Heart right ventricle (tissue), 16 donors: ENCODE measurements around the gene DCP2. TPM values are rescaled to one million over a fixed set of nuclear protein-coding genes. Genes with fewer than 3 reads are reported as not detected.
A peak's percentile ranks its signal among the peaks of the same experiment; 100 is the strongest.

Experiments used
- ATAC-seq, 8 donors: fragments of 200-7000 bp; cut with Tn5 transposase; one replicate each; pipeline ENCODE4 v1.9.1; 2020; ENCODE audit warnings: mild to moderate bottlenecking in 8 of 8, moderate library complexity in 8 of 8, moderate number of reproducible peaks in 1 of 8
- DNase-seq, 2 donors: peaks; one replicate each; pipeline ENCODE4 v3.0.0-alpha.2; 2020
- H3K27ac ChIP-seq, 10 donors: fragments of 200-600 bp; sonication (generic) in 2 of 10; one replicate each; pipeline versions ENCODE4 v1.5.0 to v1.8.0; 2020 to 2022; ENCODE audit warnings: mild to moderate bottlenecking in 3 of 10
- H3K27me3 ChIP-seq, 7 donors: fragments of 200-600 bp; one replicate each; pipeline ENCODE4 v1.8.0; 2021 to 2022; ENCODE audit warnings: mild to moderate bottlenecking in 2 of 7
- H3K36me3 ChIP-seq, 9 donors: fragments of 200-600 bp; sonication (generic) in 1 of 9; one replicate each; pipeline versions ENCODE4 v1.5.0 to v1.8.0; 2020 to 2022; ENCODE audit warnings: mild to moderate bottlenecking in 2 of 9
- H3K4me1 ChIP-seq, 9 donors: fragments of 200-600 bp; sonication (generic) in 1 of 9; one replicate each; pipeline versions ENCODE4 v1.5.0 to v1.8.0; 2020 to 2022; ENCODE audit warnings: mild to moderate bottlenecking in 4 of 9
- H3K4me3 ChIP-seq, 10 donors: fragments of 200-600 bp; sonication (generic) in 2 of 10; one replicate each; pipeline versions ENCODE4 v1.5.0 to v1.8.0; 2020 to 2022; ENCODE audit warnings: mild to moderate bottlenecking in 7 of 10, moderate library complexity in 2 of 10
- H3K9me3 ChIP-seq, 11 donors: fragments of 200-600 bp in 10 of 11; sonication (generic) in 2 of 11; one replicate each; pipeline versions ENCODE4 v1.5.0 to v1.8.0; 2013 to 2022; ENCODE audit warnings: mild to moderate bottlenecking in 2 of 11, control low read depth in 1 of 11, moderate library complexity in 1 of 11
- CTCF ChIP-seq, 9 donors: fragments of 200-600 bp; sonication (generic) in 2 of 9; IDR thresholded peaks; one replicate each; pipeline versions ENCODE4 v1.5.0 to v1.8.0; 2021 to 2022; ENCODE audit warnings: antibody characterized with exemption in 9 of 9, mild to moderate bottlenecking in 5 of 9, moderate library complexity in 1 of 9
- WGBS, 2 donors: extraction: QIAGEN DNeasy Blood & Tissue Kit; methylation state at CpG; one replicate each; pipeline ENCODE4 v1.1.7; 2013; ENCODE audit warnings: inconsistent platforms in 1 of 2; 5-methylcytosine and 5-hydroxymethylcytosine counted together
- intact Hi-C, 10 donors: fragments of 100-400 bp; cut with DNase I; formaldehyde crosslinking; loops; one replicate each; pipeline versions ENCODE4 v1.11.1 to v1.14.2; 2022
- polyA plus RNA-seq, 2 donors: library from polyadenylated mRNA; stranded (reverse); fragments of 200-250 nt; gene quantifications; one replicate each; pipeline ENCODE4 v1.2.3, GENCODE V29; 2013
- total RNA-seq, 10 donors: library from RNA; stranded (reverse); fragmentation: NEBNext Ultra II Directional in 3 of 10; extraction: Animal tissue kit (Norgen Biotek cat#: 25700) in 3 of 10; gene quantifications; one replicate each; pipeline versions ENCODE4 v1.2.1 to v1.2.4, GENCODE V29; 2021 to 2023
- donor health status: Arrhythmogenic right ventricular cardiomyopathy.
- donor health status: ischemic (EF 13 %, LVEDD 7.1; RV severe dilation, severe dysfunction).
- donor health status: healthy with polysubstance abuse.
- donor health status: DM: no; HTN: yes; CAD: no.
- donor health status: DM: no; HTN: no; CAD: no.
- donor health status: ischemic (EF 25% LVEDD 6.9; RV normal size, moderate dysfunction).
- donor health status: ischemic (EF 25% LVEDD 5.7; RV mildly dilated, moderate dysfunction).
- donor health status: healthy.
- donor health status: DM: yes; HTN: yes; CAD: no.
- donor health status: Ischemic cardiomyopathy.
- donor health status: ischemic (EF 35%, LVEDD 5.7; RV mildly dilated, moderate dysfunction).
- donor health status: nonischemic (EF 11% LVEDD 7.7; RV severe dilation, severe dysfunction).
- donor health status: DM: yes; HTN: yes; CAD: no.
- donor health status: PGD.
- donor health status: ischemic (EF 29% LVEDD 5.4; RV normal size, mild dysfunction).
- donor health status: nonischemic (EF 23%, LVEDD 6.1; RV moderate dilation, normal function).

The DCP2 gene
- total and polyA plus RNA-seq, 12 donors, result 3.1 to 24.5 (median 16.1) TPM

DNA sequence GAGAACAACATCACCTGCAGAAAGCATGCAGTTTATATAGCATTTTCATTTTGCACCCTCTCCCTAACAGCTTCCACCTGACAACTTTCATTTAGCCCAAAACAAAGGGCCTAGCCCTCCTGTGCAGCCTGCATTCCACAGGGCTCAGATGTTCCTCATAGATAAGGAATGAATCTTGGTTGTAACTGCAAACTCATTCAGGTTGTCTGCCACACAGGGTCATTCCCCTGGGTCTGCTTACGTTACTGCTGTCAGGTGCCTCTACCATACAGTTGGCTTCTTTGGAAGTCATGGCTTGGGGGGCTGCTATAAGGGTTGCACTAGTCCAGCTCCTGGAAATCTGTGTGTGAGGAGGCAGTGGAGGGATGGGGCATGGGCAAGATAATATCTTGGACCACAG, 2.7 kb upstream of the DCP2 start:
- TF ChIP-seq CTCF (IDR thresholded peaks at IDR 0.05), result no peak
- Histone ChIP-seq H3K27ac (no peak overlapping the region), H3K4me3 (no peak overlapping the region), H3K36me3 (no peaks in the 10 kb centered on the region), H3K27me3 (no peaks in the 10 kb centered on the region), H3K9me3 (no peaks in the 10 kb centered on the region), H3K4me1 (peaks cover 4 to 21% (median 20%) of the 10 kb centered on the region in 9 donors)
- 84 to 86% methylated on average over 1 of the region's 1 CpG for WGBS, 2 donors
- no peak for ATAC-seq
- intact Hi-C loops, result no loop called here
- no peak for DNase-seq

DNA sequence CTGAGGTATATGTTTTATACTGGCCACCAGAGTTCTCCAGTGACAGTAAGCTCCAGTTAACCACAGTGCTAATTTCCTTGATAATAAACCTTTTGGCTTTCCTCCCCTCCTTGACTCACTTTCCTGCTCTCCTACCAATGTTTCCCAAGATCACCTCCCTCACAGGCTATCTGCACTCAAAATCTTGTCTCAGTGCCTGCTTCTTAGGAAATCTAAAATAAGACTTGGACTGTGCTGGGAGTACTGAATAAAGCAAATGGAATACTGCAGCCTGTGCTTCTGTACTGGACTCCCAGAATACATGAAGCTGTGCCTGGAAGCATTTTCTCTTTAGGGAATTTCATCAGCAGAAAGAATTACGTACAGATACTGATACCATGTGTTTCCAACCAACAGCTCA, 1.7 kb upstream of the DCP2 start:
- H3K27ac ChIP-seq, result no peak overlapping the region
- H3K27me3 ChIP-seq, result no peaks in the 10 kb centered on the region
- intact Hi-C loops, result loop anchor here in 1 of 10 donors (5.0 kb wide), 2 partner anchors 53 to 537 kb away; partner anchors contain the start of genes REEP5 and YTHDC2
- no peak for DNase-seq
- H3K9me3 ChIP-seq, result no peaks in the 10 kb centered on the region
- TF ChIP-seq CTCF (IDR thresholded peaks at IDR 0.05), result no peak
- peaks cover 4 to 31% (median 30%) of the 10 kb centered on the region in 9 donors for H3K4me1 ChIP-seq
- no peak overlapping the region for H3K4me3 ChIP-seq
- ATAC-seq, result no peak
- no peaks in the 10 kb centered on the region for H3K36me3 ChIP-seq
- 85 to 95% methylated on average over 1 of the region's 1 CpG for WGBS, 2 donors

- WGBS, 2 donors, result 31 to 35% methylated on average over 11 of the region's 11 CpGs
- H3K9me3 ChIP-seq, result no peaks in the 10 kb centered on the region
These were observed 722 bp upstream of the DCP2 start for GRCh38 chr5:112975721-112976431.

GRCh38 chr5:112977440-112977861, 853 bp downstream of the DCP2 start:
- Histone ChIP-seq H3K9me3 (no peaks in the 10 kb centered on the region), H3K36me3 (peaks cover 0 to 17% (median 0%) of the 10 kb centered on the region in 9 donors), H3K4me1 (peaks cover 4 to 48% (median 35%) of the 10 kb centered on the region in 9 donors), H3K27me3 (no peaks in the 10 kb centered on the region), H3K27ac (peak overlapping the region; percentile 86 to 94 (median 92)), H3K4me3 (peak overlapping the region; percentile 73 to 94 (median 86))
- no peak for TF ChIP-seq CTCF (IDR thresholded peaks at IDR 0.05)
- WGBS, 2 donors, result 0 to 1% methylated on average over 16 of the region's 16 CpGs
- intact Hi-C loops, result loop anchor here in 1 of 10 donors (5.0 kb wide), 2 partner anchors 55 to 535 kb away; partner anchors contain the start of genes REEP5 and YTHDC2
- DNase-seq (no peak), ATAC-seq (peak in 2 of 8 donors; percentile 0 to 8)

More at GRCh38 chr5:112975721-112976431, 722 bp upstream of the DCP2 start:
- Histone ChIP-seq H3K36me3 (peaks cover 0 to under 1% (median 0%) of the 10 kb centered on the region in 9 donors), H3K4me3 (peak overlapping the region; percentile 33 to 94 (median 82)), H3K27me3 (no peaks in the 10 kb centered on the region), H3K4me1 (peaks cover 4 to 40% (median 35%) of the 10 kb centered on the region in 9 donors), H3K27ac (peak overlapping the region; percentile 86 to 94 (median 92))
- intact Hi-C loops, result loop anchor here in 1 of 10 donors (5.0 kb wide), 2 partner anchors 54 to 536 kb away; partner anchors contain the start of genes REEP5 and YTHDC2
- TF ChIP-seq CTCF (IDR thresholded peaks at IDR 0.05), result no peak
- DNase-seq, result no peak
- ATAC-seq, result peak in 1 of 8 donors; percentile 27
